HG03064 (cell line): ENCODE results near the gene KLF17.
"Not testable (repeated sequence)": the region's sequence is repeated elsewhere in the genome, so short reads cannot be mapped to it uniquely, and the experiment has no call there.

ENCODE experiments used
- ATAC-seq: cut with Tn5 transposase; IDR thresholded peaks from one replicate; pipeline ENCODE4 v1.9.1; 2021; ENCODE audit warnings: low read depth; ENCODE audit not compliant: unreplicated experiment

KLF17 gene

DNA sequence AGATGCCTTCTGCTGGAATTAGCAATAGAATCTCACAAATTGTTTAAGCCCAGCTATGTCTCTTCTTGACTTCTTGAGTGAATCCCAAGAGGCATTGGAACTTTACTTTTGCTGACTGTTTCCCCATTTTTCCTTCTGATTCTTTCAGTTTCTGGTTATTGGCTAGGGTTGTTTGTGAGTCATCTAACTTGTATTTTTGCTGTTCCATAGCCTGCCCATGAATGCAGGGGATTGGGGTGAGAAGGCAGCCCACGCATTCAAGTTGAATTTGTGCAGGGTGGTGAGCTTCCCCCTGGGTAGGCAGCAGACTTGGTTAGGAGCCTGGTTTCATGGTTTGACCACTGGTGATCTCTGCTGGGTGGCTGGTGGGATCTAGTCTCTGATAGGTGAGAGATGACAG is 10.4 kb upstream of the KLF17 start:
- no peak for ATAC-seq

DNA sequence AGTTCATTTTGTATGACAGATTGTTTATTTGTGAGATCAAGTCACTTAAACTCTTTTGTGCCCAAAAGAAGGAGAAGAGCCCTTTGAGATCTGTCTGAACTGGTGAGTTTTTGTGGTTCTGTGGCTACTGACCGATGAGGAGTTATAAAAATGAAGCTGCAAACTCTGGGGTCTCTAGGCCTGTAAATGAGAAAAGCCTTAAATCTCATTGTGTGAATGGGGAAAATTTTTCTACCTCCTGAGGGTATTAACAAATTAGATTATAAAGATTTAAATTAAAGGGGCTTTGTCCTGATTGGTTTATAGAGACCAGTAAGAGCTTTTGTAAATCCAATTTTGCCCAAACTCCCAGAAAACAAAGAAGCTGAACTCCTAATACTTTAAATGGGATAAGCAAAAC is 9.7 kb upstream of the KLF17 start:
- ATAC-seq, result no peak

DNA sequence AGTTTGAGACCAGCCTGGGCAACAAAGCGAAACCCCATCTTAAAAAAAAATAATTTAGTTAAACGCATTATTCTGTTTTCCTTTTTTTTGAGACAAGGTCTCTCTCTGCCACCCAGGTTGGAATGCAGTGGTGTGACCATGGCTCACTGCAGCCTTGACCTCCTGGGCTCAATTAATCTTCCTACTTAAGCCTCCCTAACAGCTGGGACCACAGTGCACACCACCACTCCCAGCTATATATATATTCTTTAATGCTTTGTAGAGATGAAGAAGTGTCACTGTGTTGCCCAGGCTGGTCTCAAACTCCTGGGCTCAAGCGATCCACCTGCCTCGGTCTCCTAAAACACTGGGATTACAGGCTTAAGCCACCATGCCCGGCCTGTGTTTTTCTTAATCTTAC is 7.7 kb upstream of the KLF17 start:
- ATAC-seq, result no peak

DNA sequence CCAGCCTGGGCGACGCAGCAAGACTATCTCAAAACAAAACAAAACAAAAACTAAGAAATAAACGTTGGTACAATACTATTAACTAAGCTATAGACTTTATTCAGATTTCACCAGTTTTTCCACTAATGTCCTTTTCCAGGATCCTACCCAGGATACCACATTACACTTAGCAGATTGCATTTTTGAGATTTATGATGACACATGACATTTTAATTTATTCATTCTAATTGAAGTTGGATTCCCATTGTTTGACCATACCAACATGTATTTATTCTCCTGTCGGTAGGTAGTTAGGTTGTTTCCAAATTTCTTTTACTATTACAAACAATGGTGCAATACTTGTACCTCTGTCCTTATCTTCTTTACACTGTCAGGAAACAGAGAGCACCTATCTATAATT is 6.8 kb upstream of the KLF17 start:
- ATAC-seq, result no peak

DNA sequence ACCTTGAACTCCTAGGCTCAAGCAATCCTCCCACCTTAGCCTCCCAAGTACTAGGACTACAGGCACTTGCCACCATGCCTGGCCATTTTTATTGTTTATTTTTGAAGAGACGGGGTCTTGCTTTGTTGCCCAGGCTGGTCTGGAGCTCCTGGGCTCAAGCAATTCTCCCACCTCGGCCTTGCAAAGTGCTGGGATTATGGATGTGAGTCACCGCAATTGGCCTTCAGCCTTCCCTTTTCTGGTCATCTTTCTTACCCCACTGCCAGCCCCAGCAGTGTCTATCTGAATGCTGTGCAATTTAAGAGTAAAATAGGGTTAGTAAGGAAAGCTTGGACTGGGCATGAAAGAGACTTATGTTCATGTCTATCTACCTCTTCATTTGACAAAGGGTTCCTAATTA is 6.1 kb upstream of the KLF17 start:
- ATAC-seq, result no peak

DNA sequence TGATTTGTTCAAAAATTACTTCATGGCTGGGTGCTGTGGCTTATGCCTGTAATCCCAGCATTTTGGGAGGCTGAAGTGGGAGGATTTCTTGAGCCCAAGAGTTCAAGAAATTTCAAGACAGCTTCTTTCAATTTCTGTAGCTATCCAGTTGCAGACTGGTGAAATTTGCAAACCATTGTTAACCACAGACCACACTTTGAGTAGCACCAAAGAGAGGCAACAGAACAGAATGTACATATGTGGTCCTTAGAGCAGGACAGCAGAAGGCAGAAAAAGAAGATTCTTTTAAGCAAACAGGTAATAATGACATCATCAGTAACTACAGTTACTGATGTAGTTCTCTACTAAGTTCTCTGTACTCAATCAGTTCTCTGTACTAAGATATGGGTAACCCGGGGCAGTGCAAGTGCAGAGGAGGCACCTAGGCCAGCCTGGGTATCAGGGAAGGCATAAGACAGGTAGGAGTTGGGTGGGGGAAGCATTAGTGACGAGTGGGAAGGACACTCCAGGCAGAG is 5.5 kb upstream of the KLF17 start:
- ATAC-seq, result no peak

DNA sequence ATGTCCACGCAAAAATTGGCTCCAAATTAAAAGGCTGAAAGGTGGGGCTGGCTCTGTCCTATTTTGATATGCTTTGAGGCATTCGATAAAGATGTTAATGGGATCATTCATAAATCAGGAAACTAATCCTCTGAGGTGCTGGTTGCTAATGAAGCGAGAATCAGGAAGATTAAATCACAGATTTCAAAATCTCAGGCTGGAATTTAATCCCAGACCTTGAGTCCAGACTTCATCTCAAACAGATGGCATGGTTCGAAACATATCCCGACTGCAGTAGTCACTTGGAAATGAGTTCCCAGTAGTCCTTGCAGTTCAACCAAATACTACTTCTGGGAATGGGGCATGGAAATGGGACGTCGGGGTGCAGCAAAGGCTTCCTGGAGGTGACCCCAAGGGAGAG is 4.5 kb upstream of the KLF17 start:
- ATAC-seq, result no peak

DNA sequence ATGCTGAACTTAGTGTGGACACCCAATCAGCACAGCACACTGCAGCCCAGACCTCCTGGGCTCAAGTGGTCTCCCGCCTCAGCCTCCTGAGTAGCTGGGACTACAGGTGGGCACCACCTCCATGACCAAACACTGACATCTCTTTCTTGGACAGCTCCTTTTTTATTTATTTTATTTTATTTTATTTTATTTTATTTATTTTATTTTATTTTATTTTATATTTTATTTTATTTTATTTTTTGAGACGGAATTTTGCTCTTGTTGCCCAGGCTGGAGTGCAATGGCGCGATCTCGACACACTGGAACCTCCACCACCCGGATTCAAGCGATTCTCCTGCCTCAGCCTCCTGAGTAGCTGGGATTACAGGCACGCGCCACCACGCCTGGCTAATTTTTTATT is 1.3 kb upstream of the KLF17 start:
- ATAC-seq, result not testable (repeated sequence)

DNA sequence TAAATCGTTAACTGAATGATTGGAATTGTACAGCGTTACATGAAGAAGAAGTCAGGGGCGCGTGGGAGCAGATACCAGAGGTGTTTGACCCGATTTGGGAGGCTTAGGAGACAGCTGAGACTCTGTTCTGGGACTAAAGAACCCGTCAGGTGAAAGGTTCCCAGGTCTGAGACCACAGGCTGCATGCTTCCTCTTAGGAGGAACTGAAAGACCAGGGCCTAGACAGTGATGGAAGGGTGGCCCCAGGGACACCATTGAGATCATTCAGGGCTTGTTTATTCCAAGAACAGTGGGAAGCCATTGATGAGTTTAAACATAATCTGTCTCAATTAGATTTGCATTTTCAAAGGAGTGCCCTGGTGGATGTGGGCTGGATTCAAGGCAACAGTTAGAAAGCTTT is 904 bp downstream of the KLF17 start:
- no peak for ATAC-seq

DNA sequence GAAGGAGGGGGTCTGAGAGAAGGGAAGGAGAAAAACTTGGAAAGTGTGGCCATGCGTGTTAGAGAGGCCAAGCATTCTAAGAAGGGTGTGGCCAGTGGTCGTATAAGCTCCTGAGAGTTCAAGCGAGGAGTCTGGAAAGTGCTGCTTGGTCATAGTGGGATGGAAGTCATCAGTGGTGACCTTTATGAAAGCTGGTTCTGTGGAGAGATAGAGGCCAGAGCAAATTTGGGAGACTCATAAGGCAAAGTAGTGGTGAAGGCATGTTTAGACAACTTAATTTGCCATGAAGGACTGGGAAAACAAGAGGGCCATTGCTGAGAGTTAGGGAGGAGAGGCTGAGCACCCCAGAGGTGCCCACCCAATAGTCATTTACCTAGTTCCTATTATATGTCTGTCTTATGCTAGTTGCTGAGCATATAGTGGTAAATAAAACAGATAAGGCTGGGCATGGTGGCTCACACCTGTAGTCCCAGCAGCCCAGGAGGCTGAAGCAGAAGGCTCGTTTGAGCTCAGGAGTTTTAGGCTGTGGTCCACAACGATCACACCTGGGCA is 1.9 kb downstream of the KLF17 start:
- no peak for ATAC-seq

DNA sequence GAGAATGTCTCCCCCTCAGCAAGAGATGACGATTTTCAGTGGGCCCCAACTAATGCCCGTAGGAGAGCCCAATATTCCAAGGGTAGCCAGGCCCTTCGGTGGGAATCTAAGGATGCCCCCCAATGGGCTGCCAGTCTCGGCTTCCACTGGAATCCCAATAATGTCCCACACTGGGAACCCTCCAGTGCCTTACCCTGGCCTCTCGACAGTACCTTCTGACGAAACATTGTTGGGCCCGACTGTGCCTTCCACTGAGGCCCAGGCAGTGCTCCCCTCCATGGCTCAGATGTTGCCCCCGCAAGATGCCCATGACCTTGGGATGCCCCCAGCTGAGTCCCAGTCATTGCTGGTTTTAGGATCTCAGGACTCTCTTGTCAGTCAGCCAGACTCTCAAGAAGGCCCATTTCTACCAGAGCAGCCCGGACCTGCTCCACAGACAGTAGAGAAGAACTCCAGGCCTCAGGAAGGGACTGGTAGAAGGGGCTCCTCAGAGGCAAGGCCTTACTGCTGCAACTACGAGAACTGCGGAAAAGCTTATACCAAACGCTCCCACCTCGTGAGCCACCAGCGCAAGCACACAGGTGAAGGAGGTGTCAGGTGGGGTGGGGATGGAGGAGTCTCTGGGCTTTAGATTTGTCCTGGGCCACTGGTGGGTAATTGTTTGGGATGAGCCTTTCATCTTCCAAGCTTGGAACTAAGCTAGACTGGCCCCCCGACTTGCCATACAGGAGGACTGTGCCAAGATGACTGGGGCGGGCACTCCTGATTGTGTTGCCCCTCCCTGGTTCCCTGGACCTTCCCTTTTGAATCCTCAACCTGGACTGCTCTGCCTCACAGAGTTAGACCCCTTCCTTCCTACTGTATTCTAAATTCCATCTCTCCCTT is 11.2 kb downstream of the KLF17 start:
- no peak for ATAC-seq

DNA sequence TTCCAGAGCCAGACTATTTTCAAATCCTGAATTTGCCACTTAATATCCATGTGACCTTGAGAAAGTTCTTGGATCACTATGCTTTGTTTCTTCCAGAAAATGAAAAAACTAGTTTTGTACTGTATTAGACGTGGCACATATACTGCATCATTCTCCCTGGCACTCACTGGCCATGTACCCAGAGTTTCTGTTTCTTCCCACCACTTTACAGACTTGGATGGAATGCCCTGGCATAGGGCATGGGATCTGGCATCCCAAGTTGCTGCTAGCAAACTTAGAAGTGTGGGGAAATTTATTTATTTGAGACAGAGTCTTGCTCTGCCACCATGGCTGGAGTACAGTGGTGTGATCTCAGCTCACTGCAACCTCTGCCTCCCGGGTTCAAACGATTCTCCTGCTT is 12.8 kb downstream of the KLF17 start:
- ATAC-seq, result no peak

DNA sequence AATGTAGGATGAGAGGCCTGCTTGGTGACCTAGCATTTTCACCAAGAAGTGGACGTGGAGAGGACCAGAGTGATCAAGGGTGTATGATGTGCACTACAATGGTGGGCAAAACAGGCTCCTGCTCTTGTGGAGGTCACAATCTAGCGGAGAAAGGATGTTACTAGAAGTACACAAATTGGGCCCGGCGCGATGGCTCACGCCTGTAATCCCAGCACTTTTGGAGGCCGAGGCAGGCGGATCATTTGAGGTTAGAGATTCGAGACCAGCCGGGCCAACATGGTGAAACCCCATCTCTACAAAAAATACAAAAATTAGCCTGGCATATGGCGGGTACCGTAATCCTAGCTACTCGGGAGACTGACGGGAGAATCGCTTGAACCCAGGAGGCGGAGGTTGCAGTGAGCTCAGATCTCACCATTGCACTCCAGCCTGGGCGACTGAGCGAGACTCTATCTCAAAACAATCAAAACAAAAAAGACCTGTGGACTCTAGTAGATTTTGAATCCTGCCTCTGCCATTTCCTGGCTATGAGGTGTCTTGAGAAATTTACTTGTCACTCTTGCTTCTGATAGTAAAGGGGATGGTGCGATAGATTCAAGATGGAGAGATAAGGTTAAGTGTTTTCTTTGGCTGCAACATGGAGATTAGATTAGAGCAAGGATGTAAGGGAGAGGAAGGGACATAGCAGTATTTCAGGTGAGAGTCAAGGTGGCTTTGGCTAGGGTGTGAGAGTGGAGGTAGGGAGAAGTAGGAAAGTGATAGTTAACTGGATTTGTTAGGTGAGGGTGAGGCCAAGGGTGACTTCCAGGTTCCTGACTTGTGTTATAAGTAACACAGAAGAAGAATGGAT is 15.7 kb downstream of the KLF17 start:
- ATAC-seq, result no peak

DNA sequence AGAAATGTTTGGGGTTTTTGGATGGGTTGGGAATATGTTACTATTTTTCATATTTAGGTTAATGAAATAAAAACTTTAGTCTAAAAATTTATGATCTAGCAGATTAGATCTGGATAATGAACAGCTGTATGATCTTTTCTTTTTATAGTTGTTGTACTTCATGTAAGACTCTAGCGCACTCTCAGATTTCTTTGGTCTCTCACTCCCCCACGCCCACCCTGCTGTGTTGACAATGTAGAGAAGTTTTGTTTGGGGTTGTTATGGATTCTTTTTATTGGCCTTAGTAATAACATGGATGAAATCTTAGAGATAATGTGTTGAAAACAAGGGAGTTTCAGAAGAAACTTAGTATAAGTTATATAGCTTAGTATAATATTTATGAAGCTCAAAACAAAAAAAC is 17.3 kb downstream of the KLF17 start:
- no peak for ATAC-seq

DNA sequence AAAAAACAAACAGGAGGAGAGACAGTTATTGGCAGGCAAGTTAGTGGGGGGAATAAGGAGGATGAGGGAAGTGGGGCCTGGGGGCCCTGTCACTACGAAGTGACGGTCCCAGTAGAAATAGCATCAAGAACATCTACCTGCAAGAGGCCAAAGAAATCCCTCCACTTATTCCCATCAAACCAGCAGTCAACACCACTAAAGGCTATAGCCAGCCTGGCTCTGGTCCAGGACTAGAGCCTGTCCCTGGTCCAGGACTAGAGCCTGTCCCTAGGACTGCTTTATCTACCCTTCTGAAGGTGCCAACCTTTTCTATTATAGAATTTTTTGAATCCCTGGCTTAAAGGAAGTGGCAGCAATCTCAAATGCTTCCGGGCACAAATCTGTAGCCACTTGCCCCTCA is 19.6 kb downstream of the KLF17 start:
- no peak for ATAC-seq

DNA sequence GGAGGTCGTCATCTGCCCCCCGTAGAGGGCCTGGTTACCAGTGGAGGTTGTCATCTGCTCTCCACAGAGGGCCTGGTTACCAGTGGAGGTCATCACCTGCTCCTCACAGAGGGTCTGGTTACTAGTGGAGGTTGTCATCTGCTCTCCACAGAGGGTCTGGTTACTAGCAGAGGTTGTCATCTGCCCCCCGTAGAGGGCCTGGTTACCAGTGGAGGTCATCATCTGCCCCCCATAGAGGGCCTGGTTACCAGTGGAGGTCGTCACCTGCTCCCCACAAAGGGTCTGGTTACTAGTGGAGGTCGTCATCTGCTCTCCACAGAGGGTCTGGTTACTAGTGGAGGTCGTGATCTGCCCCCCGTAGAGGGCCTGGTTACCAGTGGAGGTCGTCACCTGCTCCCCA is 20.9 kb downstream of the KLF17 start:
- not testable (repeated sequence) for ATAC-seq

DNA sequence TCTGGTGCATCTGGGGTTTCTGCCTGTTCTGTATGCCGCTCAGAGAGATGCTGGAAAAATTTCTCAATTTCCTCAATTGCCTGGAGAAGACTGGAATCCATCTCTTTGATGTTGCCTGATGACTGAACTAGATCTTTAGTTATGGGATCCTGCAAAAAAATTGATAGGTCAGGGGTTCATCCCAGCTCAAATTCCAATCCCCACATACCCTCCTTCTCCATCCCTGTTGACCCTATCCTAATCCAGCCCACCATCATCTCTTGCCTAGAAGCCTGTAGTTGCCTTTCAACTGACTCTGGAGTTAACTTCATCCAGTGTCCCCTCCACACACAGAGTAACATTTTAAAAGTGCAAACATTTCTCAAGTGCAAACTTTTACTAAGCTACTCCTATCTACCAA is 22.9 kb downstream of the KLF17 start, which contains the start of gene KLF18:
KLF18 (minus strand) TSS at position 101 of the 400 bp plus-strand sequence; CDS start at position 101, 0 bp downstream.
- no peak for ATAC-seq

DNA sequence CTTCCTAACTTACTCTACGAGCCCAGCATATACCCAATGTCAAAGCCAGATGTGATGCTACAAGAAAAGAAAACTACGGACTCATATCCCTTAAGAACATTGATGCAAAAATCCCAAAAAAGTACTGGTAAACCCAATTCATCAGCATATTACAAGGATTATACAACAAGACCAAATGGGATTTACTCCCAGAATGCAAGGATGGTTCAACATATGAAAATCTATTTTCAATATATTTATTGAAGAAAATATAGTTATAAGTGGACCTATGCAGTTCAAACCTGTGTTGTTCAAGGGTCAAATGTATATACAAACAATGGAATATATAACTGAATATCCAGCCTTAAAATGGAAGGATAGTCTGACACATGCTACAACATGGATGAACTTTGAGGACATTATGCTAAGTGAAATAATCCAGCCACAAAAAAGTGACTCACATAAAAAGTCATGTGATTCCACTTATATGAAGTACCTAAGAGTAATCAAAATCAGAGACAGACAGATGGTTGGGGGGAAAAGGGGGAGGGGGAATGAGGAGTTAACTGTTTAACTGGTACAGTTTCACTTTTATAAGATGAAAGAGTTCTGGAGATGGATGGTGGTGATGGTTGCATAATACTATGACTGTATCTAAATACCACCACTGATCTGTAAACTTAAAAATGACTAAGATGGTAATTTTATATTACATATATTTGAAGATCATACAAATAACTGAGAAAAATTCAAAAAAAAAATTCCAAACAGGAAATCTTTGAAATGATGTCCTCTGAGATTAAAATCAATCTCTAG is 26.5 kb downstream of the KLF17 start:
- ATAC-seq, result no peak

DNA sequence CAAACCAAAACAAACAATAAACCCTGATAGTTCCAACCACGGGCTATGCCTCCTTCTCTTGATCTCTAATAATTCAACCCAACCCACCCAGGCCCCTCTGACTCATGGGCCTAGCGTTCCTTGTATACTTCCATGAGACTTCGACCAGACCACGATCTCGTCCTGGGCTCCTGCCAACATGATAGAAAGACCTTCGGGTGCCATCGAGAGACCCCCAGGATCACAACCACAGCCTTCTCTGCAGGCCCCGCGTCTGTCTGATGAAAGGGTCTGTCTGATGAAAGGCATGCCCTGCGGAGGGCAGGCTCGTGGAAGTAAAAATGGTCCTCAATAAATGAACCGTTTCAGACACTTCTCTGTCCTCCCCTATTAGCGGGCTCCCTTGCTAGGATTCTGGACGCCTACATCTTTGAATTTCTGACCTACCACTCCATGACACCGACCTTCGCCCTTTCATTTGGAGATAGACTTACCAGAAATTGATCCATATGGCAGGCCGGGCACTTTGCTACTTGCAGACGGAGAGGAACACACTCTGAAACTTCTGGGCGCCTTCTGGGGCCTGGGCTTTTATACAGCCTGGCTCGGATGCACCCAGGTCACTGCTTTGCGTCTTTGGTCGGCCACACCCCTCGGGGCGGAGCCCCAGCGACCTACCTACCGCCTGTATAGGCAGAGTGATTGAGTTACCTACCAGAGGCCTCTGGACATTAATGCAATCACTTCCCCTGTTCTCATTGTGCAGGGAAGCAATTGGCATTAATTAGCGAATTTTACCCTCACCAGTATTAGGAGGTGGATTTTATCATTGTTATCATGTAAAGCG is 28.1 kb downstream of the KLF17 start:
- ATAC-seq, result no peak

DNA sequence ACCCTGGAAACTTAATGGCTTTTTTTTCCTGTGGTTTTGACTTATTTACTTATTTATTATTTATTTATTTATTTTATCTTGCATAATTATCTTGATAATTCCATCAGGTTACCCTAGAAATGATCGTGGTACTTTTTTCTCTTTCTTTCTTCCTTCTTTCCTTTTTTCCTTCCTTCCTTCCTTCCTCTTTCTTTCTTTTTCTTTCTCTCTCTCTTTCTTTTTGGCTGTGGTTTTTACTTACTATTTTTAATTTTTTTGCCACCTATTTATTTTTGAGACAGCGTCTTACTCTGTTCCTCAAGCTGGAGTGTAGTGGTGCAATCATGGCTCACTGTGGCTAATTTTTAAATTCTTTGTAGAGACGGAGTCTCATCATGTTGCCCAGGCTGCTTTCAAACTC is 29.0 kb downstream of the KLF17 start:
- ATAC-seq, result no peak
